Effector CD8-positive, alpha-beta T cell (primary cell): ENCODE measurements around the gene GRB2.
"Not testable (repeated sequence)": the region's sequence is repeated elsewhere in the genome, so short reads cannot be mapped to it uniquely, and the experiment has no call there.

ENCODE experiments used
- DNase-seq: peaks from one replicate; lab custom pipeline; 2025; lab: John Stamatoyannopoulos, UW
- total RNA-seq, 4 experiments: gene quantifications; one replicate each; lab custom pipeline; 2026; lab: John Stamatoyannopoulos, UW

The GRB2 gene
- total RNA-seq: 196 to 221 (median 213) reads per million in 4 experiments

DNA sequence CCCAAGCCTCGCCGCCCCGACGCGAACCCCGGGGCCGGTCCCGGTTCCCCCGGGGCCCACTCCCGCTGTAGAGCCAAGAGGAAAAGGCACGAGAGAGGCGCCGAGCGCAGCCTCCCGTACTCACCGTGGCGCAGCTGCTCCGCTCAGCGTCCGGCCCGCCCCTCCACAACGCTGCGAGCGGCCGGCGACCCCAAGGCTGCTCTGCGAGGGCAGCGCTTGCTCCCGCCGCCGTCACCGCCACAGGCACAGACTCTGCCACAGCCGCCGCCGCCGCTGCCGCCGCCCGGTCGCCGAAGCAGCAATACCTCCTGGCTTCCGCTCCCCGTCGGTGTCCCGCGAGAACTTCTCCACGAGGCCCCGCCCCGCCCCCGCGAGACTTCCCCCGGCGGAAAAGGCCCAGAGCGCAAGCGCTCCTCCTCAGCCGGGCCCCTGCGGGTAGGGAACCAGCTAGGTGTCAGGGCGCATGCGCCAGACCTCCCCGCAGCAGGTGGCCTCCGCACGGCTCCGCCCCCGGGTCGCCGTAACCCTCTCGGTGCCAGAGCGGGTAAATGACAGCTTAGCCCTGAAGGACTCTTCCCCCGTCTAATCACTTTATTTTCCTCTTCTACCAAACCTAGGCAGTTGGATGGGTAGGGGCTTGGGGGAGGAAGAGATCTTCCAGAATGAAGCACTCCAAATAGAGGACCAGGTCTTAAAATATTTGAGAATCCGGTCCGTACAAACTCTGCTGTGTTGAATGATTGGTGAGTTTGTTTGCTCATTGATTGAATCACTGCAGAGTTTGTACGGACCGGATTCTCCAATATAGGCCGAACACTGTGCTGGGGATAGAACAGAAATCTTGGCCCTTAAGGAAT lies at the start of gene GRB2:
TSS of gene GRB2 (minus strand) at position 314 of the 857 bp plus-strand sequence. CDS start 12,050 bp downstream, outside the sequence.
- DNase-seq: peak; percentile 99

DNA sequence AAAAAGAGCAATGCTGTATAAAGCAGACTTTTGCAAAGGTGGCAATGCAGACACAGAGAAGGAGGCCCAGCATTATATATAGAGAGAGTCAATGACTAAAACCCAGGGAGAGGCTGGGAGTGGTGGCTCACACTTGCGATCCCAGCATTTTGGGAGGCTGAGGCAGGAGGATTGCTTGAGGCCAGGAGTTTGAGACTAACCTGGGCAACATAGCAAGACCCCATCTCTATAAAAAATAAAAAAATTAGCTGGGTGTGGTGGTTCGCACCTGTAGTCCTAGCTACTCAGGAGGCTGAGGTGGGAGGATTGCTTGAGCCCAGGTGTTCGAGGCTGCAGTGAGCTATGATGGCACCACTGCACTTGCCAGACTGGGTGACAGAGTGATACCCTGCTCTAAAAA lies 49.2 kb upstream of the GRB2 start:
- DNase-seq: not testable (repeated sequence)

DNA sequence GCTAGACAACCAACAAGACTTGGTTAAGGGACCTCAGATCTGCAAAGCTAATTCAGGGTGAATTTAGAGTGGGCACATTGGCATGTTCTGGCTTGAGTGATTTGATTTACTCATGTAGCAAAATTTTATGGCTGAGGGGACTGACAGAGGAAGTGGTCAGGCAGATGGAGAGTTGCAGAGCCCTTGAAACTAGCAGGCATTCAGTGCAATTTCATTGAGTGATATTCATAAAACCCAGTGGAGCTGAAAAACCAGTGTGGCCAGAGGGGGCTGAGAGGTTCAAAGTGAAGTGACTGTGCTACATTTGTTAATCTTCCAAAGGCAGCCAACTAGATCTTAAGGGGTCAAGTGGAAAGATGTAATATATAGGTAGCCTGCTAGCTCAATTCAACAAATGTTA lies 48.7 kb upstream of the GRB2 start:
- DNase-seq: no peak

DNA sequence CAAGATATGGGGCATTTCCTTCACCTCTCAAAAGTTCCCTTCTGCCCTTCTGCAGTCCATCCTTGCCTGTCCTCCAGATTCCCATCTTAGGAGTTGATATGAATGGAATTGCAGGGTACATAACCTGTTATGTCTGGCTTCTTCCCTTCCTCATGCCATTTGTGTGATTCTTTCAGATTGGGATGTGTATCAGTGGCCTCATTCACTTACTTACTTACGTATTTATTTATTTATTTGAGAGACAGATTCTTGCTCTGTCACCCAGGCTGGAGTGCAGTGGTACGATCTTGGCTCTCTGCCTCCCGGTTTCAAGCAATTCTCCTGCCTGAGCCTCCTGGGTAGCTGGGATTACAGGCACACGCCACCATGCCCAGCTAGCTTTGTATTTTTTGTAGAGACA lies 44.8 kb upstream of the GRB2 start:
- no peak for DNase-seq

DNA sequence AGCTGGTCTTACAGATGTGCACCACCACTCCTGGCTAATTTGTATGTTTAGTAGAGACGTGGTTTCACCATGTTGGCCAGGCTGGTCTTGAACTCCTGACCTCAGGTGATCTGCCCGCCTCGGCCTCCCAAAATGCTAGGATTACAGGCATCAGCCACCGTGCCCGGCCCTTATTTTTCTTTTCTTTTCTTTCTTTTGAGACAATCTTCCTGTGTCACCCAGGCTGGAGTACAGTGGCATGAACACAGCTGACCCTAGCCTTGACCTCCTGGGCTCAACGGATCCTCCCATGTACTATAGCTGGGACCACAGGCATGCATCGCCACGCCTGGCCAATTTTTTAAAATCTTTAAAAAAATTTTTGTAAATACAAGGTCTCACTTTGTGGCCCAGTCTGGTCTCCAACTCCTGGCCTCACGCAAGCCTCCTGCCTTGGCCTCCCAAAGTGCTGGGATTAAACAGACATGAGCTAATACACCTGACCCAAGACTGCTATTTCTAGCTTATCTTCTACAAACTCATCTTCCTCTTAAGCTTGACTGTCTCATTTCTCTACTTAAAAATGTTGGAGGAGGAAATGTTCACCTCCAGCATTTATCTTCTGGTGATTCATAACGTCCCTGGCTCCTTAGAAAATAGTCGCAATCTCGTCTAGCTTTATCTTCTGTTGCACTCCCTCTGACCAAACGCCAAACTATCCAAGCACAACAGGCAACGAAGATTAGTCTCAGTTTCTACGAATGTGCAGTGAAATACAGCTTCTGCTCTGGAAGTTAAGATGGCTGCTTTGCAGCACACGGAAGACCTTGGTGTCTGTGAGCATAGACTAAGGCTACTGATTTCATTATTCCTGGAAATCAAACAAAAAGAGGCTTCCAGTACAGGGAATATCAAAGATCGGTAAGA lies 42.7 kb upstream of the GRB2 start:
- DNase-seq: no peak

DNA sequence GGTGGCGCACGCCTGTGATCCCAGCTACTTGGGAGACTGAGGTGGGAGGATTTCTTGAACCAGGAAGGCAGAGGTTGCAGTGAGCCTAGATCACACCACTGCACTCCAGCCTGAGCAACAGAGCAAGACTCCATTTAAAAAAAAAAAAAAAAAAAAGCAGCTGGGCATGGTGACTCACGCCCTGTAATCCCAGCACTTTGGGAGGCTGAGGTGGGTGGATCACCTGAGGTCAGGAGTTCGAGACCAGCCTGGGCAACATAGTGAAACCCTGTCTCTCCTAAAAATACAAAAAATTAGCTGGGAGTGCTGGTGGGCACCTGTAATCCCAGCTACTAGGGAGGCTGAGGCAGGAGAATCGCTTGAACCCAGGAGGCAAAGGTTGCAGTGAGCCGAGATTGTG lies 40.4 kb upstream of the GRB2 start:
- DNase-seq: not testable (repeated sequence)

DNA sequence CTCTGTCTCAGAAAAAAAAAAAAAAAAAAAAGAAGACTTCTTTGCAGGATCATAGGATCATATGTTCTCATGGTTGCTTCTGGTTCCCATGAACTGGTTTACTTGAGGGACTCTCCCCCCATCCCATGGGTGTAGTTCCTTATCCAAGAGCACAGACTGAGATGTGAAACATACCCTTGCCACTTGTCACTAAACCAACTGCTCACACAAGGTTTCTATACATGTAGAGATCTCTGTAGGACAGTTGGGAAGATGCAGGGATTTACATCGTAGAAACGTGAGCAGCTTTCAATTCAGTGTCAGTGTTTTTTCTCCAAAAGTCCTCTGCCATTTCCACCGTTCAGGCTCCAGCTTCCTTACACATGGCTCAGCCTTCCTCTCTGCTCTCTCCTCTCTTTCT lies 39.8 kb upstream of the GRB2 start:
- no peak for DNase-seq

DNA sequence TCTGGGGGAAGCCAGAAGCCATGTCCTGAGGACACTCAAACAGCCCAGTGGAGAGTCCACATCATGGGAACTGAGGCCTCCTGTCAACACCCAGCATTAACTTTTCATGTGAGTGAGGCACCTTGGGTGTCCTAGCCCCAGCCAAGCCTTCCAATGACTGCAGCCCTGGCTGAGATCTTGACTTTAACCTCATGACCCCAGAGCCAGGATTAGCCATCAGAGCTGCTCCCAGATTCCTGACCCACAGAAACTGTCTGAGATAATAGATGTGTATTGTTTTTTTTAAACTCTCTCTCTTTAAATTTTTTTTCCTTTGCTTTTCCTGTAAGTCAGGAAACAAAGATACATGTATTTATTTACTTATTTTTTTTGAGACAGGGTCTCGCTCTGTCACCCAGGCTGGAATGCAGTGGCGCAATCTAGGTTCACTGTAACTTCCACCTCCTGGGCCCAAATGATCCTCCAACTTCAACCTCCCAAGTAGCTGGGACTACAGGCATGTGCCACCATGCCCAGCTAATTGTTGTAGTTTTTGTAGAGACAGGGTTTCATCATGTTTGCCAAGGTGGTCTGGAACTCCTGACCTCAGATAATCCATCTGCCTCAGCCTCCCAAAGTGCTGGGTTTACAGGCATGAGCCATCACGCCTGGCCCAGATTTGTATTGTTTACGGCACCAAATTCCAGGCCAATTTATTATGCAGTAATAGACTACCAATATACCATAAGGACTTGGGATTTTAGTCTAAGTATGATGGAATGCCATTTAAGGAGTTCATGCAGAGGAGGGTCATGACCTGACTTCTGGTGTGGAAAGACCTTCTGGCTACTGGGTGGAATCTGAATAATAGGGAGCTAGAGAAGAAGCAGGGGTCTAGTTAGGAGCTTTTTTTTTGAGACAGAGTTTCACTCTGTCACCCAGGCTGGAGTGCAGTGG lies 37.0 kb upstream of the GRB2 start:
- DNase-seq: no peak

DNA sequence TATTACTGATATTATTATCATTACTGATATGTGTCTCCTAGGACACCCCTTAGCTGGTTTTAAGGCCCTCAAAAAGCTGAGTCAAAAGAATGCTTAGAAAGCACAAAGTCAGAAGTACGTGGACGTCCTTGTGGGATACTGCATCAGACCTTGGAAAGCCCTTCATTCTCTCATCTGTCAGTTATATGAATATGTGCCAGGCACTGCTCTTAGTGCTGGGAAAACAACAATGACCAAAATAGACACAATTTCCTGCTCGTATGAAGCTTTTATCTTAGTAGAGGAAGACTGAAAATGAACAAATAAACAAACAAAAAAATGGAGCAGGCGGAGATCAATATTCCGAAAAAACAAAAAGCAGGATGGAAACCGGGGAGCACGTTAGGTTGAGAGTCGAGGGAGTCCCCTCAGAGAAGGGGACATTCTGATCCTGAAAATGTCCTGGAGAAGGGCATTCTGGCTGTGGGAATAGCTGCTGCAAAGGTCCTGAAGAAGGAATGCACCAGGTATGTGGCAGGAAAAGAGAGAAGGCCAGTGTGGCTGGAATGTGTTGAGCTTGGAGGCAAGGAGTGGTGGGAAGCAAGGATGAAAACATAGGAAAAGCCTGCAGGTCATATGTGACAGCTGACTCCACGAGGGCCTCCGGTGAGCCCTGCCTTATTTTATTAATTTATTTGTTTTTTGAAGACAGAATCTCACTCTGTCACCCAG lies 35.4 kb upstream of the GRB2 start:
- DNase-seq: no peak

DNA sequence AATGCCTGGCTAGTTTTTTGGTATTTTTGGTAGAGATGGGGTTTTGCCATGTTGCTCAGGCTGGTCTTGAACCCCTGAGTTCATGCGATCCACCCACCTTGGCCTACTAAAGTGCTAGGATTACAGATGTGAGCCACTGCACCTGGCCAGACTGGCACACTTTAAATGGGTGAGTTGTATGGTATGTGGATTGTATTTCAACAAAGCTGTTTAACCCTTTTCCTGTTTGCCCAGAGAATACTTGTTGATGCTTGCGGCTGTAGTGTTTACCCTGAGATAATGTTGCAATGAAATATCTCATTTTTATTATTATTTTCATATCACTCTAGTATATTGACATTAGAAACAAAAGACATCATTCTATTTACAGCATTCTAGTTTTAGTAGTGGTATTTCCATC lies 33.8 kb upstream of the GRB2 start:
- DNase-seq: no peak

DNA sequence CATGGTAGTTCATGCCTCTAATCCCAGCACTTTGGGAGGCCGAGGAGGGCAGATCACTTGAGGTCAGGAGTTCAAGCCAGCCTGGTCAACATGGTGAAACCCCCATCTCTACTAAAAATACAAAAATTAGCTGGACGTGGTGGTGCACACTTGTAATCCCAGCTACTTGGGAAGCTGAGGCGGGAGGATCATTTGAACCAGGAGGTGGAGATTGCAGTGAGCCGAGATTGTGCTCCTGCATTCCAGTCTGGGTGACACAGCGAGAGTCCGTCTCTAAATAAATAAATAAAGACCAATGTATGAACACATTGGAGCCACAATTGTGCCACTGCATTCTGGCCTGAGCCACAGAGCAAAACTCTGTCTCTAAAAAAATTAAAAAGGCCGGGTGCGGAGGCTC lies 31.9 kb upstream of the GRB2 start:
- not testable (repeated sequence) for DNase-seq

DNA sequence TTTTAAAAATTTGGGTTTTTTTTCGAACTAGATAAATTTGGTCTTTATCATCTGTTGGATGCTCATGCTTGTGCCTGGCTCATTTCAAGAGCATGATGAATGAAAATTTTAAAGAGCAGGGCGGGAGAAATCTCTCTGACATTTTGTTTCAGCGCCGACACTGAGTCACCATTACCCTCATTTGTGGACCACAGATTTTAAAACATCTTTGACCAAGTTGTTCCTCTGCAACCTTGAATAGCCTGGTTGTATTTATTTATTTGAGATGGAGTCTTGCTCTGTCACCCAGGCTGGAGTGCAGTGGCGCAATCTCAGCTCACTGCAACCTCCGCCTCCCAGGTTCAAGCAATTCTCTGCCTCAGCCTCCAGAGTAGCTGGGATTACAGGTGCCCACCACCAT lies 29.0 kb upstream of the GRB2 start:
- DNase-seq: not testable (repeated sequence)

DNA sequence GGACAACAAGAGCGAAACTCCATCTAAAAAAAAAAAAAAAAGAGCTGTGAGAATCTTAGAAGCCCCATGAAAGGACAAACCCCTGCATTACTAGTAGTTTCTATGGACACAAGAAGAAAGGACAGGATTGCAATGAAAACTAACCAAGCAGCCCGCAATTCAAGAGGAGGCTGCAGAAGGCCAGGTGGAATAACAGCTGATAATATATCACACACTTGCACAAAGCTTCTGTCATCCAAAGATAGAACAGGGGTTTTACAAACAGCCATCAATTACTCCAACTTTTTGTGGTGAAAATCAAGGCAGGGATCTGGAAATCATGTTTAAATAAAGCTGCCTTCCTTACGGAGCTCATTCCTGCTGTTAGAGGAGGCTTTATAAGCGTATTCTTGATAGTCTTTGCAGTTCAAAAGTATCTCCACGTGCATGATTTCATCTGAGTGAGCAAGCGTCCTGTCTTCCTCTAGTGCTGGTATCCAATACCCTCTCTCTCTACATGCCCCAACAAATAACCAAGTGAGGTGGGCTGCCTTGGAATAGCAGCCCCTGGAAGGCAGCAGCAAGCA lies 27.8 kb upstream of the GRB2 start:
- no peak for DNase-seq

DNA sequence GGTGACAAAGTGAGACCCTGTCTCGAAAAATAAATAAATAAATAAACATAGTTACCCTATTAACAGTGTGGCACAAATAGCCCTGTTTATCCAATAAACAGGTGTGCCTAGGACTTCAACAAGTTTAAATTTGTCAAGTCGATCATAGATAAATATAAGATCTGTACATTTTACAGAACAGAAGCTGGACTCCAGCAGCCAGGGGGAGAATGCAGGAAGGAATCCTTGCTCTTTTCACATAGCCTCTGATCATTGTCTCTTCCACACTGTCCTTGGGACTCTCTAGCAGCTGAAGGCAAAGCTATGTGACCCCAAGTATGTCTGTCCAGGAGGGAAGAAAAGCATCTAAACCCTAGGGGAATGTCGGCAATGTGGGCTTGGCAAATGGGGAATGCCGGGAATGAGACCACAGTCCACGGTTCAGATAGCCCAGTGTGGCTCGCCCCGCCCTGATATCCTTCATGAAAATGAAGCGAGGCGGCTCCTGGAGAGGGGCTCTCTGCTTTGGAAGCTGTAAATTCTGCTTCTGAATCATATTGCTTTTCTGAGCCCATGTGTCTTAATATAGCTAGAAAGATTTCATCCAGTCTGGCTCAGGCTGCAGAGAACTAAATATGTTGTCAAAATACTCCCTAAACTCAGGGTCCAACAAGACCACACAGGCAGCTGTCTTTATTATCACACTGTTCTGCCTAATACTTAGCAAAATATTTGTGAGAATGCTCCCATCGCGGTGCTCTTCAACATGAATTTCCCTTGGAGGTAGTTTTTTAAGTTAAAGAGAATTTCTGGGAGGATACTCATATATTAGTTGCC lies 24.9 kb upstream of the GRB2 start:
- no peak for DNase-seq

DNA sequence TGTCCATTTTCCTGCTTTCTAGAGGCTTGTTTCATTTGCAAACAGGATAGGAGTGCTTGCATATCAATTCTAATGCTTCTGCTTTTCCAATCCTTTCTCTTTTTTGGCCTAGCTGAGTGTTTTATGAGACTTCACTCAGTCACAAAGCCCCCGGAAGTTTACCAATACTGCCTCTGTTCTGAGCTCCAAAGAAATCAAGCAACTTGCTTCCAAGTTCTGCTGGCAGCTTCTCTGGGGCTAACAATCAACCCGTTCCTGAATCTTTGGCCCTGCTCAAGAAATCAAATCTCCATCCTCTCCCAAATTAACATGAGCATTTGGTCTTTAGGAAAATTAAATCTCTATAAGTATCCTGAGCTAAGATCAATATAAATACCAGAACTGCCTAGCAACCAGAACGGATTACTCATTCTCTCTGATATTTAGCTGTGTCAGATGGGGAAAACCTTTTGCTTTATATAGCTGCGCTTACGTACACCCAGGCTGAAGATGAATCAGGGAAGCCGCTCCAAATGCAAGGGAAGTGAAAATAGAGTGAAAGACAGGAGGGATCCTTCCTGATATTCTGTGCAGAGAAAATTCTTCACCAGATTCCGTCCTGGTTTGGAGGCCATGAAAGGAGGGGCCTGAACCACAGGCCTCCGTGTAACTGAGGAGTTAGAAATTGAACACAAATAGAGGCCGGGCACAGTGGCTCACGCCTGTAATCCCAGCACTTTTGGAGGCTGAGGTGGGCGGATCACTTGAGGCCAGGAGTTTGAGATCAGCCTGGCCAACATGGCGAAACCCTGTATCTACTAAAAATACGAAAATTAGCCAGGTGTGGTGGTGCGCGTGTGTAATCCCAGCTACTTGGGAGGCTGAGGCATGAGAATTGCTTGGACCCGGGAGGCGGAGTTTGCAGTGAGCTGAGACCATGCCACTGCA lies 23.3 kb upstream of the GRB2 start:
- DNase-seq: no peak

DNA sequence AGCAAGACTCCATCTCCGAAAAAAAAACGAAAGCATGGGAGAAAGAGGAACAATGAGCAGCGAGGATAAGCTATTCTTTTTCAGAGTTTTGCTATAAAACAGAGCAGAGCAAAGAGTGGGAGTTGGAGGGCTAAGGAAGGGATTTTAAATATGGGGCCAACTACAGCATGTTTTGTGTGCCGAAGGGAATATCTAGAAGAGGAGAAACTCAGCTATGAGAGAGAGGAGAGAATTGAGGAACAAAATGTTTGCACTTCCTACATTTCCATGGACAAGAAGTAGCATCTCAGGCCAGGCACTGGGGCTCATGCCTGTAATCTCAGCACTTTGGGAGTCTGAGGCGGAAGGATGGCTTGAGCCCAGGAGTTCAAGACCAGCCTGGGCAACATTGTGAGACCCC lies 13.1 kb upstream of the GRB2 start:
- DNase-seq: no peak

DNA sequence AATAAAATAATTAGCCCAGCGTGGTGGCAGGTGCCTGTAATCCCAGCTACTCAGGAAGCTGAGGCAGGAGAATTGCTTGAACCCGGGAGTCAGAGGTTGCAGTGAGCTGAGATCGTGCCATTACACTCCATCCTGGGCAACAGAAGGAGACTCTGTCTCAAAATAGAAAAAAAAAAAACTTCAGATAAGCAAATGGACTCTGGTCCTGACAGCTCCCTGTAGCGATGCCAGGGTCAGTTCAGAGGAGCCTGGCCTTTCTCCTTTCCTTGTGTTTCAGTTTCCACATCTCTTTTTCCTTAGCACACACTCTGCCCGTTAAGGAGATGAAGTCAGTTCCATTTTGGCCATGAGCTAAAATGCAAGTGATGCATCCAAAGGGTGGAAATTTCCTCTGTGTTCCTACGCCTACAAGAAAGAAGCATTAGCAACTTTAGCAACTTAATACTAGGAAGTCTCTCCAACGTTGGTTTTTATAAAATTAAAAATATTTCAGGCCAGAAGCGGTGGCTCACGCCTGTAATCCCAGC lies 11.6 kb upstream of the GRB2 start:
- no peak for DNase-seq

DNA sequence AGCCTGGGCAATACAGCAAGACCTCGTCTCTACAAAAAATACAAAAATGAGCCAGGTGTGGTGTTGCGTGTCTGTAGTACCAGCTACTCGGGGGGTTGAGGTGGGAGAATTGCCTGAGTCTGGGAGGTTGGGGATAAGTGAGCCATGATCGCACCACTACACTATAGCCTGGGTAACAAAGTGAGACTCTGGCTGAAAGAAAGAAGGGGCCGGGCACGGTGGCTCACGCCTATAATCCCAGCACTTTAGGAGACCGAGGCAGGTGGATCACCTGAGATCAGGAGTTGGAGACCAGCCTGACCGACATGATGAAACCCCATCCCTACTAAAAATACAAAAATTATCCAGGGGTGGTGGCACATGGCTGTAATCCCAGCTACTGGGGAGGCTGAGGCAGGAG lies 10.5 kb upstream of the GRB2 start:
- no peak for DNase-seq
